HepG2 (cell line): ENCODE data around the gene MYLK3. TPM values are rescaled to one million over a fixed set of nuclear protein-coding genes. Genes with fewer than 3 reads are reported as not detected.

ENCODE experiments used
- AGO1 ChIP-seq: fragments of 200-400 bp; formaldehyde crosslinking; IDR thresholded peaks from 2 replicates; pipeline ENCODE4 v1.6.1; 2017; ENCODE audit warnings: mild to moderate bottlenecking, low read depth, low read length, moderate library complexity; ENCODE audit not compliant: poor library complexity, severe bottlenecking
- ATF1 ChIP-seq: IDR thresholded peaks from 2 replicates; pipeline ENCODE4 v1.6.1; 2016; ENCODE audit warnings: mild to moderate bottlenecking, control low read depth
- CREM ChIP-seq, 2 experiments: sonication (generic) in 1 of 2; formaldehyde crosslinking in 1 of 2; IDR thresholded peaks; 2 replicates each; pipeline versions ENCODE4 v1.4.0 to v1.6.1; 2016 to 2020; ENCODE audit warnings: antibody characterized with exemption in 1 of 2, mild to moderate bottlenecking in 1 of 2, missing genetic modification reagents in 1 of 2
- CSRNP1 ChIP-seq: sonication (generic); formaldehyde crosslinking; IDR thresholded peaks from 2 replicates; pipeline ENCODE4 v1.8.1; 2023; ENCODE audit warnings: mild to moderate bottlenecking, missing genetic modification reagents
- HCFC1 ChIP-seq: fragments of 150-350 bp; IDR thresholded peaks from 2 replicates; pipeline ENCODE4 v1.6.1; 2014; ENCODE audit warnings: low read depth, low read length
- IRF1 ChIP-seq: sonication (generic); formaldehyde crosslinking; IDR thresholded peaks from 2 replicates; pipeline ENCODE4 v1.4.0; 2020; ENCODE audit warnings: low read depth, mild to moderate bottlenecking, missing genetic modification reagents
- NFIB ChIP-seq: sonication (generic); formaldehyde crosslinking; IDR thresholded peaks from 2 replicates; pipeline ENCODE4 v1.9.0; 2021; ENCODE audit warnings: missing genetic modification reagents, mild to moderate bottlenecking, borderline replicate concordance
- PAWR ChIP-seq: sonication (generic); formaldehyde crosslinking; IDR thresholded peaks from 2 replicates; pipeline ENCODE4 v1.4.0; 2020; ENCODE audit warnings: missing genetic modification reagents, mild to moderate bottlenecking, borderline replicate concordance
- RORA ChIP-seq: sonication (generic); formaldehyde crosslinking; IDR thresholded peaks from 2 replicates; pipeline ENCODE4 v1.5.0; 2020; ENCODE audit warnings: mild to moderate bottlenecking, missing genetic modification reagents, moderate library complexity
- ZBTB4 ChIP-seq: sonication (generic); formaldehyde crosslinking; IDR thresholded peaks from 2 replicates; pipeline ENCODE4 v1.4.0; 2020; ENCODE audit warnings: missing genetic modification reagents, mild to moderate bottlenecking, borderline replicate concordance
- ZFX ChIP-seq: sonication (generic); formaldehyde crosslinking; IDR thresholded peaks from 2 replicates; pipeline ENCODE4 v1.4.0; 2020; ENCODE audit warnings: mild to moderate bottlenecking, low read depth, missing genetic modification reagents, moderate library complexity
- ZNF17 ChIP-seq: sonication (generic); formaldehyde crosslinking; IDR thresholded peaks from 2 replicates; pipeline ENCODE4 v1.5.0; 2020; ENCODE audit warnings: mild to moderate bottlenecking, missing genetic modification reagents
- ZNF775 ChIP-seq: sonication (generic); formaldehyde crosslinking; IDR thresholded peaks from 2 replicates; pipeline ENCODE4 v1.4.0; 2020; ENCODE audit warnings: missing genetic modification reagents, mild to moderate bottlenecking, moderate library complexity, borderline replicate concordance
- polyA plus RNA-seq, 8 experiments: library from polyadenylated mRNA; depleted of rRNA in 3 of 8; stranded (reverse) in 7 of 8; unstranded in 1 of 8; fragments of >200 nt; fragmentation: Illumina TruSeq in 4 of 8; extraction: Trizol in 4 of 8; gene quantifications; 2 replicates each; pipeline versions ENCODE4 v1.2.1 to v1.2.3, GENCODE V29; 2011 to 2016; ENCODE audit warnings: low read depth in 4 of 8, missing spikeins in 1 of 8, mixed read lengths in 1 of 8; ENCODE audit not compliant: insufficient read depth in 1 of 8
- total RNA-seq, 5 experiments: library from RNA; depleted of rRNA; stranded (reverse); fragments of >200 nt; fragmentation: Illumina TruSeq; extraction: Trizol; gene quantifications; 2 replicates each; pipeline ENCODE4 v1.2.3, GENCODE V29; 2016; ENCODE audit warnings: low read depth in 1 of 5
- TF ChIP-seq, protein P1 (sequence below): sonication (generic); formaldehyde crosslinking; IDR thresholded peaks from 2 replicates; pipeline ENCODE4 v1.4.0; 2020; ENCODE audit warnings: mild to moderate bottlenecking, low read depth, missing genetic modification reagents
- TF ChIP-seq, protein P2 (sequence below): sonication (generic); formaldehyde crosslinking; IDR thresholded peaks from 2 replicates; pipeline ENCODE4 v1.4.0; 2020; ENCODE audit warnings: missing genetic modification reagents
- TF ChIP-seq, protein P3 (sequence below): IDR thresholded peaks from 2 replicates; pipeline ENCODE4 v1.6.1; 2016
- TF ChIP-seq, protein P4 (sequence below): sonication (generic); formaldehyde crosslinking; IDR thresholded peaks from 2 replicates; pipeline ENCODE4 v1.4.0; 2020; ENCODE audit warnings: mild to moderate bottlenecking, missing genetic modification reagents

The MYLK3 gene
- total and polyA plus RNA-seq, 2 of the 13 experiments (the other 11 are each of a cell fraction or from before 2014, with no cell fraction given): 0.04 to 0.18 TPM

DNA sequence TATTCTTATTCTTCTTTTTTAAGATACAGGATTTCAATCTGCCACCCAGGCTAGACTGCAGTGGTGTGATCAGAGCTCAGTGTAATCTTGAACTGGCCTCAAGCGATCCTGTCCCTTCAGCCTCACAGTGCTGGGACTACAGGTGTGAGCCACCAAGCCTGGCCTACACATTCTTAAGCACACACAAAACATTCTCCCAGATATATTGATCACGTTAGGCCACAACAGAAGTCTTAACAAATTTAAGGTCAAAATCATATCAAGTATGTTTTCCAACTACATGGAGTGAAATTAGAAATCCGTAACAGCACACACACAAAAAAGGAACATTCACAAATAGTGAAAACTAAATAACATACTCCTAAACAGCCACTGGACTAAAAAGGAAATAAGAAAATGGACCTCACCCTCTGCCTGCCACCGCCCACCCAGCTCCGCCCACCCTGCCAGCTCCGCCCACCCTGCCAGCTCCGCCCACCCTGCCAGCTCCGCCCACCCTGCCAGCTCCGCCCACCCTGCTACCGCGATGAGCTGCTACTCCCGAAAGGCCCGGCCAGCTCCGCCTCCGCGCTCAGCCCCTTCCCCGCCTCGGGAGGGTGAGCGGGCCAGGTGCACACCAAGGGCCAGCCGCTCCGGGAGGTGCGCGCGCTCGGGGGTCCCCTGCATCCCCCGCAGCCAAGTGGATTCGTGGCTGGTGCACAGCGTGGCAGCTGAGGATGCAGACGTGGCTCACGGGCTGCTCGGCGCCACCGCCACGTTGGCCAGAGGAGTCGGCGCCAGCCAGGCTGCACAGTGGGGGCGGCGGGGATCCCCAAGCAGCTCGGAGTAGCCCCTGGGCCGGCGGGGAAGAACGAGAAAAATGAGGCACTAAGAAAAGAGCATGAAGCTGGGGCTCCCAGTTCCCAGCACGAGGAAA lies 41.6 kb upstream of the MYLK3 start (continued):
- TF ChIP-seq RORA (CRISPR knock-in tag) (no peak), ZNF775 (CRISPR knock-in tag) (no peak), ZBTB4 (peak; percentile 87; the same call in 1 of the 2 replicates), ATF1 (CRISPR knock-in tag) (no peak), IRF1 (no peak), PAWR (no peak), NFIB (no peak), CREM (IDR thresholded peaks at IDR 0.05) (no peak), CREM (CRISPR knock-in tag; IDR thresholded peaks at IDR 0.05) (no peak), ZNF17 (no peak), AGO1 (peak; percentile 77), HCFC1 (no peak), ZFX (CRISPR knock-in tag) (peak; percentile 94), CSRNP1 (CRISPR knock-in tag) (peak; percentile 92; the same call in 1 of the 2 replicates)
- TF ChIP-seq, protein P1, sequence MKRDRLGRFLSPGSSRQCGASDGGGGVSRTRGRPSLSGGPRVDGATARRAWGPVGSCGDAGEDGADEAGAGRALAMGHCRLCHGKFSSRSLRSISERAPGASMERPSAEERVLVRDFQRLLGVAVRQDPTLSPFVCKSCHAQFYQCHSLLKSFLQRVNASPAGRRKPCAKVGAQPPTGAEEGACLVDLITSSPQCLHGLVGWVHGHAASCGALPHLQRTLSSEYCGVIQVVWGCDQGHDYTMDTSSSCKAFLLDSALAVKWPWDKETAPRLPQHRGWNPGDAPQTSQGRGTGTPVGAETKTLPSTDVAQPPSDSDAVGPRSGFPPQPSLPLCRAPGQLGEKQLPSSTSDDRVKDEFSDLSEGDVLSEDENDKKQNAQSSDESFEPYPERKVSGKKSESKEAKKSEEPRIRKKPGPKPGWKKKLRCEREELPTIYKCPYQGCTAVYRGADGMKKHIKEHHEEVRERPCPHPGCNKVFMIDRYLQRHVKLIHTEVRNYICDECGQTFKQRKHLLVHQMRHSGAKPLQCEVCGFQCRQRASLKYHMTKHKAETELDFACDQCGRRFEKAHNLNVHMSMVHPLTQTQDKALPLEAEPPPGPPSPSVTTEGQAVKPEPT (CRISPR knock-in tag): peak; percentile 48; the same call in 1 of the 2 replicates
- TF ChIP-seq, protein P2, sequence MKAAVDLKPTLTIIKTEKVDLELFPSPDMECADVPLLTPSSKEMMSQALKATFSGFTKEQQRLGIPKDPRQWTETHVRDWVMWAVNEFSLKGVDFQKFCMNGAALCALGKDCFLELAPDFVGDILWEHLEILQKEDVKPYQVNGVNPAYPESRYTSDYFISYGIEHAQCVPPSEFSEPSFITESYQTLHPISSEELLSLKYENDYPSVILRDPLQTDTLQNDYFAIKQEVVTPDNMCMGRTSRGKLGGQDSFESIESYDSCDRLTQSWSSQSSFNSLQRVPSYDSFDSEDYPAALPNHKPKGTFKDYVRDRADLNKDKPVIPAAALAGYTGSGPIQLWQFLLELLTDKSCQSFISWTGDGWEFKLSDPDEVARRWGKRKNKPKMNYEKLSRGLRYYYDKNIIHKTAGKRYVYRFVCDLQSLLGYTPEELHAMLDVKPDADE (CRISPR knock-in tag): 0 out of 2 replicates have a peak, but pooled peaks have one; percentile 69
- TF ChIP-seq, protein P3, sequence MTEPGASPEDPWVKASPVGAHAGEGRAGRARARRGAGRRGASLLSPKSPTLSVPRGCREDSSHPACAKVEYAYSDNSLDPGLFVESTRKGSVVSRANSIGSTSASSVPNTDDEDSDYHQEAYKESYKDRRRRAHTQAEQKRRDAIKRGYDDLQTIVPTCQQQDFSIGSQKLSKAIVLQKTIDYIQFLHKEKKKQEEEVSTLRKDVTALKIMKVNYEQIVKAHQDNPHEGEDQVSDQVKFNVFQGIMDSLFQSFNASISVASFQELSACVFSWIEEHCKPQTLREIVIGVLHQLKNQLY (CRISPR knock-in tag): no peak
- TF ChIP-seq, protein P4, sequence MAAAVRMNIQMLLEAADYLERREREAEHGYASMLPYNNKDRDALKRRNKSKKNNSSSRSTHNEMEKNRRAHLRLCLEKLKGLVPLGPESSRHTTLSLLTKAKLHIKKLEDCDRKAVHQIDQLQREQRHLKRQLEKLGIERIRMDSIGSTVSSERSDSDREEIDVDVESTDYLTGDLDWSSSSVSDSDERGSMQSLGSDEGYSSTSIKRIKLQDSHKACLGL: peak; percentile 93
